Neural cell (in vitro differentiated cells): ENCODE measurements around the gene CC2D2B. TPM values are rescaled to one million over a fixed set of nuclear protein-coding genes. Genes with fewer than 3 reads are reported as not detected.
A peak's percentile ranks its signal among the peaks of the same experiment; 100 is the strongest.
"Not testable (repeated sequence)": the region's sequence is repeated elsewhere in the genome, so short reads cannot be mapped to it uniquely, and the experiment has no call there.

Experiments
- H2AFZ ChIP-seq: fragments of 200-600, 300-800 bp; sonication (generic), shearing (Covaris generic); 2 replicates; pipeline ENCODE4 v1.6.0; 2014; ENCODE audit warnings: low read depth, mild to moderate bottlenecking, antibody characterized with exemption, low read length, moderate library complexity
- H3F3A ChIP-seq: fragments of 200-600 bp; shearing (Covaris generic); 2 replicates; pipeline ENCODE4 v1.6.1; 2016; ENCODE audit warnings: mild to moderate bottlenecking, moderate library complexity, mixed read lengths, antibody characterized with exemption, low read length; ENCODE audit not compliant: insufficient read depth, poor library complexity, severe bottlenecking
- H3K27ac ChIP-seq: fragments of 200-600, 300-800 bp; sonication (generic), shearing (Covaris generic); 2 replicates; pipeline ENCODE4 v1.5.1; 2014; ENCODE audit warnings: mild to moderate bottlenecking, low read length, moderate library complexity
- H3K27me3 ChIP-seq: fragments of 300-800, 200-600 bp; sonication (generic), shearing (Covaris generic); 2 replicates; pipeline ENCODE4 v1.6.0; 2014; ENCODE audit warnings: mild to moderate bottlenecking, low read depth, low read length, moderate library complexity; ENCODE audit not compliant: insufficient read depth
- H3K36me3 ChIP-seq: fragments of 300-800, 200-600 bp; sonication (generic), shearing (Covaris generic); 2 replicates; pipeline ENCODE4 v1.5.1; 2014; ENCODE audit warnings: mild to moderate bottlenecking, antibody characterized with exemption, low read length, moderate library complexity; ENCODE audit not compliant: insufficient read depth
- H3K4me2 ChIP-seq: fragments of 300-800, 200-600 bp; sonication (generic), shearing (Covaris generic); 2 replicates; pipeline ENCODE4 v1.6.0; 2014; ENCODE audit warnings: mild to moderate bottlenecking, low read length
- H3K4me3 ChIP-seq: fragments of 300-800, 200-600 bp; sonication (generic), shearing (Covaris generic); 2 replicates; pipeline ENCODE4 v1.5.1; 2014; ENCODE audit warnings: mild to moderate bottlenecking, low read length, moderate library complexity
- H3K79me2 ChIP-seq: fragments of 200-600 bp; shearing (Covaris generic); replicated peaks from 2 replicates; pipeline ENCODE4 v1.6.0; 2014; ENCODE audit warnings: mild to moderate bottlenecking, low read length, moderate library complexity; ENCODE audit not compliant: insufficient read depth
- H3K9ac ChIP-seq: fragments of 300-800, 200-600 bp; sonication (generic), shearing (Covaris generic); 2 replicates; pipeline ENCODE4 v1.6.1; 2016; ENCODE audit warnings: mild to moderate bottlenecking, low read length, mixed read lengths
- H3K9me2 ChIP-seq: fragments of 200-600 bp; shearing (Covaris generic); 2 replicates; pipeline ENCODE4 v1.6.1; 2016; ENCODE audit warnings: mild to moderate bottlenecking, low read length, mixed read lengths; ENCODE audit not compliant: insufficient read depth
- H3K9me3 ChIP-seq: fragments of 200-600, 300-800 bp; sonication (generic), shearing (Covaris generic); 2 replicates; pipeline ENCODE4 v1.6.1; 2016; ENCODE audit warnings: mild to moderate bottlenecking, mixed run types, low read length, moderate library complexity, mixed read lengths
- H4K20me1 ChIP-seq: fragments of 200-600 bp; shearing (Covaris generic); 2 replicates; pipeline ENCODE4 v1.6.1; 2016; ENCODE audit warnings: mild to moderate bottlenecking, mixed run types; ENCODE audit not compliant: insufficient read depth
- EP300 ChIP-seq: fragments of 450-650 bp; conservative IDR thresholded peaks from 2 replicates; pipeline ENCODE4 v1.6.1; 2014; ENCODE audit warnings: antibody characterized with exemption, mild to moderate bottlenecking, moderate library complexity; ENCODE audit not compliant: poor library complexity, severe bottlenecking
- EZH2 ChIP-seq: fragments of 200-600, 300-800 bp; shearing (Covaris generic), sonication (generic); IDR thresholded peaks from 2 replicates; pipeline ENCODE4 v1.6.1; 2014; ENCODE audit warnings: antibody characterized with exemption, low read length, borderline replicate concordance, mild to moderate bottlenecking; ENCODE audit not compliant: insufficient read depth, poor library complexity, severe bottlenecking
- MXI1 ChIP-seq: fragments of 450-650 bp; conservative IDR thresholded peaks from 2 replicates; pipeline ENCODE4 v1.6.1; 2014; ENCODE audit warnings: antibody characterized with exemption, mild to moderate bottlenecking; ENCODE audit not compliant: poor library complexity, severe bottlenecking
- POLR2AphosphoS5 ChIP-seq: IDR thresholded peaks from 2 replicates; pipeline ENCODE4 v1.6.1; 2012
- RAD21 ChIP-seq: fragments of 450-650 bp; conservative IDR thresholded peaks from 2 replicates; pipeline ENCODE4 v1.6.1; 2014; ENCODE audit warnings: antibody characterized with exemption, mild to moderate bottlenecking, moderate library complexity
- SMC3 ChIP-seq: fragments of 450-650 bp; conservative IDR thresholded peaks from 2 replicates; pipeline ENCODE4 v1.6.1; 2014; ENCODE audit warnings: antibody characterized with exemption, mild to moderate bottlenecking, moderate library complexity; ENCODE audit not compliant: poor library complexity
- TAF1 ChIP-seq: IDR thresholded peaks from 2 replicates; pipeline ENCODE4 v1.6.1; 2012; ENCODE audit warnings: low read depth
- polyA plus RNA-seq: library from polyadenylated mRNA; depleted of rRNA; stranded (reverse); fragments of >200 nt; gene quantifications from 2 replicates; pipeline ENCODE4 v1.2.3, GENCODE V29; 2014
- TF ChIP-seq, protein P1 (sequence below): IDR thresholded peaks from 2 replicates; pipeline ENCODE4 v1.6.1; 2012; ENCODE audit warnings: borderline replicate concordance
- TF ChIP-seq, protein P2 (sequence below): fragments of 450-650 bp; IDR thresholded peaks from 2 replicates; pipeline ENCODE4 v1.5.1; 2014; ENCODE audit warnings: antibody characterized with exemption, mild to moderate bottlenecking, moderate library complexity; ENCODE audit not compliant: poor library complexity, severe bottlenecking

The CC2D2B gene
- polyA plus RNA-seq, 1 donor from 2014 or later = 0.61 TPM

DNA sequence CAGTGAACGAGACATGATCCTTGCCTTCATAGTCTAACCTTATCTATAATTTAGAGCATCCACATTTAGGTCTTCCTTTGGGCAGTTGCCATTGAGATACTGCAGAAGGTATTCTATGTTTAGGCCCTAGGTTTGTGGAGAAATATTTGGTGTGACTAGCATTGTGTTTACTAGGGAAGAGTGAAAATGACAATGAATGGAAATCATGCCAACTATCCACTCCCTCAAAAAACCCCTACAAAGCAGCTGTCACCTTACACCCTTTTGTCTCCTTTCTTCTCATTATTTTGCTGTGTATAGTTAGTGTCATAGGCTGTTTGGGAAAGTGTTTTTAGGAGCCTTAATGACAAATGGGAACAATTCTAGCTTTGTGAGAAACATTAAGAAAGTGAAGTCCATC is 138.8 kb downstream of the CC2D2B start:
- peaks cover under 1% of the 10 kb centered on the region for H3K36me3 ChIP-seq
- H3K4me3 ChIP-seq = peak overlapping the region; percentile 94
- no peak for TF ChIP-seq EP300
- TF ChIP-seq, protein P1, sequence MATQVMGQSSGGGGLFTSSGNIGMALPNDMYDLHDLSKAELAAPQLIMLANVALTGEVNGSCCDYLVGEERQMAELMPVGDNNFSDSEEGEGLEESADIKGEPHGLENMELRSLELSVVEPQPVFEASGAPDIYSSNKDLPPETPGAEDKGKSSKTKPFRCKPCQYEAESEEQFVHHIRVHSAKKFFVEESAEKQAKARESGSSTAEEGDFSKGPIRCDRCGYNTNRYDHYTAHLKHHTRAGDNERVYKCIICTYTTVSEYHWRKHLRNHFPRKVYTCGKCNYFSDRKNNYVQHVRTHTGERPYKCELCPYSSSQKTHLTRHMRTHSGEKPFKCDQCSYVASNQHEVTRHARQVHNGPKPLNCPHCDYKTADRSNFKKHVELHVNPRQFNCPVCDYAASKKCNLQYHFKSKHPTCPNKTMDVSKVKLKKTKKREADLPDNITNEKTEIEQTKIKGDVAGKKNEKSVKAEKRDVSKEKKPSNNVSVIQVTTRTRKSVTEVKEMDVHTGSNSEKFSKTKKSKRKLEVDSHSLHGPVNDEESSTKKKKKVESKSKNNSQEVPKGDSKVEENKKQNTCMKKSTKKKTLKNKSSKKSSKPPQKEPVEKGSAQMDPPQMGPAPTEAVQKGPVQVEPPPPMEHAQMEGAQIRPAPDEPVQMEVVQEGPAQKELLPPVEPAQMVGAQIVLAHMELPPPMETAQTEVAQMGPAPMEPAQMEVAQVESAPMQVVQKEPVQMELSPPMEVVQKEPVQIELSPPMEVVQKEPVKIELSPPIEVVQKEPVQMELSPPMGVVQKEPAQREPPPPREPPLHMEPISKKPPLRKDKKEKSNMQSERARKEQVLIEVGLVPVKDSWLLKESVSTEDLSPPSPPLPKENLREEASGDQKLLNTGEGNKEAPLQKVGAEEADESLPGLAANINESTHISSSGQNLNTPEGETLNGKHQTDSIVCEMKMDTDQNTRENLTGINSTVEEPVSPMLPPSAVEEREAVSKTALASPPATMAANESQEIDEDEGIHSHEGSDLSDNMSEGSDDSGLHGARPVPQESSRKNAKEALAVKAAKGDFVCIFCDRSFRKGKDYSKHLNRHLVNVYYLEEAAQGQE = no peak
- peak overlapping the region; percentile 26 for H3K4me2 ChIP-seq
- H3K9me3 ChIP-seq = no peaks in the 10 kb centered on the region
- H2AFZ ChIP-seq = no peak overlapping the region
- H3K9me2 ChIP-seq = no peaks in the 10 kb centered on the region
- H4K20me1 ChIP-seq = no peaks in the 10 kb centered on the region
- no peaks in the 10 kb centered on the region for H3K27me3 ChIP-seq
- H3K79me2 ChIP-seq = peaks cover 94% of the 10 kb centered on the region
- no peak overlapping the region for H3K9ac ChIP-seq
- H3F3A ChIP-seq = peaks cover 4% of the 10 kb centered on the region
- no peak overlapping the region for H3K27ac ChIP-seq

GRCh38 chr10:96047004-96047649 is 139.4 kb downstream of the CC2D2B start:
- H4K20me1 ChIP-seq = no peaks in the 10 kb centered on the region
- peaks cover 3% of the 10 kb centered on the region for H3K36me3 ChIP-seq
- no peak overlapping the region for H2AFZ ChIP-seq
- peak overlapping the region; percentile 94 for H3K4me3 ChIP-seq
- peaks cover 4% of the 10 kb centered on the region for H3F3A ChIP-seq
- H3K9me3 ChIP-seq = no peaks in the 10 kb centered on the region
- H3K27me3 ChIP-seq = no peaks in the 10 kb centered on the region
- H3K9me2 ChIP-seq = no peaks in the 10 kb centered on the region
- no peak overlapping the region for H3K27ac ChIP-seq
- peaks cover 97% of the 10 kb centered on the region for H3K79me2 ChIP-seq
- H3K4me2 ChIP-seq = peak overlapping the region; percentile 26
- TF ChIP-seq, protein P1 = no peak
- TF ChIP-seq EZH2 (no peak), MXI1 (no peak), TAF1 (no peak), SMC3 (peak; percentile 66), RAD21 (peak; percentile 60), POLR2AphosphoS5 (no peak), EP300 (no peak)
- TF ChIP-seq, protein P2, sequence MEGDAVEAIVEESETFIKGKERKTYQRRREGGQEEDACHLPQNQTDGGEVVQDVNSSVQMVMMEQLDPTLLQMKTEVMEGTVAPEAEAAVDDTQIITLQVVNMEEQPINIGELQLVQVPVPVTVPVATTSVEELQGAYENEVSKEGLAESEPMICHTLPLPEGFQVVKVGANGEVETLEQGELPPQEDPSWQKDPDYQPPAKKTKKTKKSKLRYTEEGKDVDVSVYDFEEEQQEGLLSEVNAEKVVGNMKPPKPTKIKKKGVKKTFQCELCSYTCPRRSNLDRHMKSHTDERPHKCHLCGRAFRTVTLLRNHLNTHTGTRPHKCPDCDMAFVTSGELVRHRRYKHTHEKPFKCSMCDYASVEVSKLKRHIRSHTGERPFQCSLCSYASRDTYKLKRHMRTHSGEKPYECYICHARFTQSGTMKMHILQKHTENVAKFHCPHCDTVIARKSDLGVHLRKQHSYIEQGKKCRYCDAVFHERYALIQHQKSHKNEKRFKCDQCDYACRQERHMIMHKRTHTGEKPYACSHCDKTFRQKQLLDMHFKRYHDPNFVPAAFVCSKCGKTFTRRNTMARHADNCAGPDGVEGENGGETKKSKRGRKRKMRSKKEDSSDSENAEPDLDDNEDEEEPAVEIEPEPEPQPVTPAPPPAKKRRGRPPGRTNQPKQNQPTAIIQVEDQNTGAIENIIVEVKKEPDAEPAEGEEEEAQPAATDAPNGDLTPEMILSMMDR = peak; percentile 63
- no peak overlapping the region for H3K9ac ChIP-seq

GRCh38 chr10:96047925-96048324 is 140.2 kb downstream of the CC2D2B start:
- H3K27me3 ChIP-seq, H3K9me3 ChIP-seq, H3K27ac ChIP-seq, H2AFZ ChIP-seq, H3K9ac ChIP-seq, H3K36me3 ChIP-seq, H3F3A ChIP-seq, H4K20me1 ChIP-seq, H3K4me3 ChIP-seq, H3K4me2 ChIP-seq, H3K9me2 ChIP-seq: not testable (repeated sequence)
- H3K79me2 ChIP-seq = peaks cover 97% of the 10 kb centered on the region
